ENCODE data around the gene GLIS1. TPM values are rescaled to one million over a fixed set of nuclear protein-coding genes. Genes with fewer than 3 reads are reported as not detected.

Gene GLIS1
- polyA plus RNA-seq, 1 donor (not counting 4 experiments of a cell fraction or from before 2014, with no cell fraction given), result not detected

- no peaks in the 10 kb centered on the region for H3K79me2 ChIP-seq (ENCODE audit: control insufficient read depth, insufficient read depth, low read length)
- no peak for TF ChIP-seq CTCF (optimal IDR thresholded peaks at IDR 0.05 in 1 of 3, IDR thresholded peaks at IDR 0.05 in 1 of 3, conservative IDR thresholded peaks at IDR 0.05 in 1 of 3; ENCODE audit: extremely low read depth in 1 of 3, insufficient read depth in 2 of 3, low read length in 3 of 3)
- TF ChIP-seq EZH2 (IDR thresholded peaks at IDR 0.05; ENCODE audit: low read length), result no peak
- no peak overlapping the region for H3K4me3 ChIP-seq (ENCODE audit: control insufficient read depth in 2 of 3, extremely low read depth in 1 of 3, insufficient read depth in 2 of 3, low read depth in 1 of 3, low read length in 3 of 3)
- H4K20me1 ChIP-seq (ENCODE audit: control insufficient read depth, extremely low read depth, insufficient read depth, low read length), result peaks cover 2% of the 10 kb centered on the region
- H3K4me1 ChIP-seq (ENCODE audit: control insufficient read depth, extremely low read depth, insufficient read depth, low read length), result no peaks in the 10 kb centered on the region
- dilution Hi-C loops (cut with MboI; ENCODE audit: extremely low pct_ligation_motif_present, low sequenced_read_pairs), result no loop called here
- no peak for DNase-seq (ENCODE audit: low read depth, low spot score)
- no peak for FAIRE-seq
- no peaks in the 10 kb centered on the region for H3K36me3 ChIP-seq (ENCODE audit: control insufficient read depth in 2 of 2, extremely low read depth in 1 of 2, insufficient read depth in 2 of 2, low read length in 2 of 2)
- no peaks in the 10 kb centered on the region for H3K9me3 ChIP-seq (ENCODE audit: control insufficient read depth, low read depth, low read length)
- H2AFZ ChIP-seq (ENCODE audit: control insufficient read depth, low read length), result no peak overlapping the region
- H3K27me3 ChIP-seq (ENCODE audit: control insufficient read depth, extremely low read depth, insufficient read depth, low read length), result no peaks in the 10 kb centered on the region
- no peak overlapping the region for H3K27ac ChIP-seq (ENCODE audit: control insufficient read depth, insufficient read depth, low read length)
- H3K9ac ChIP-seq (ENCODE audit: control insufficient read depth, extremely low read depth, insufficient read depth, low read length), result no peak overlapping the region
- H3K9me1 ChIP-seq (ENCODE audit: control insufficient read depth, extremely low read depth, insufficient read depth, low read length), result no peaks in the 10 kb centered on the region
- H3K4me2 ChIP-seq (ENCODE audit: control insufficient read depth, extremely low read depth, insufficient read depth, low read depth, low read length), result no peak overlapping the region
Measured at GRCh38 chr1:53500204-53501064, 238.5 kb downstream of the GLIS1 start.

GRCh38 chr1:53499257-53500203, 239.4 kb downstream of the GLIS1 start:
- no peaks in the 10 kb centered on the region for H3K9me1 ChIP-seq (ENCODE audit: control insufficient read depth, extremely low read depth, insufficient read depth, low read length)
- H3K79me2 ChIP-seq (ENCODE audit: control insufficient read depth, insufficient read depth, low read length), result no peaks in the 10 kb centered on the region
- H4K20me1 ChIP-seq (ENCODE audit: control insufficient read depth, extremely low read depth, insufficient read depth, low read length), result peaks cover 2% of the 10 kb centered on the region
- dilution Hi-C loops (cut with MboI; ENCODE audit: extremely low pct_ligation_motif_present, low sequenced_read_pairs), result loop anchor here (25.0 kb wide), 1 partner anchor 263 kb away; no protein-coding TSS in a partner anchor
- H3K36me3 ChIP-seq (ENCODE audit: control insufficient read depth in 2 of 2, extremely low read depth in 1 of 2, insufficient read depth in 2 of 2, low read length in 2 of 2), result no peaks in the 10 kb centered on the region
- TF ChIP-seq CTCF (optimal IDR thresholded peaks at IDR 0.05 in 1 of 3, IDR thresholded peaks at IDR 0.05 in 1 of 3, conservative IDR thresholded peaks at IDR 0.05 in 1 of 3; ENCODE audit: extremely low read depth in 1 of 3, insufficient read depth in 2 of 3, low read length in 3 of 3) (no peak), EZH2 (IDR thresholded peaks at IDR 0.05; ENCODE audit: low read length) (no peak)
- no peak overlapping the region for H3K27ac ChIP-seq (ENCODE audit: control insufficient read depth, insufficient read depth, low read length)
- no peak overlapping the region for H2AFZ ChIP-seq (ENCODE audit: control insufficient read depth, low read length)
- H3K27me3 ChIP-seq (ENCODE audit: control insufficient read depth, extremely low read depth, insufficient read depth, low read length), result no peaks in the 10 kb centered on the region
- no peak overlapping the region for H3K9ac ChIP-seq (ENCODE audit: control insufficient read depth, extremely low read depth, insufficient read depth, low read length)
- DNase-seq (ENCODE audit: low read depth, low spot score) (no peak), FAIRE-seq (no peak)
- no peaks in the 10 kb centered on the region for H3K4me1 ChIP-seq (ENCODE audit: control insufficient read depth, extremely low read depth, insufficient read depth, low read length)
- H3K4me3 ChIP-seq (ENCODE audit: control insufficient read depth in 2 of 3, extremely low read depth in 1 of 3, insufficient read depth in 2 of 3, low read depth in 1 of 3, low read length in 3 of 3), result no peak overlapping the region
- H3K4me2 ChIP-seq (ENCODE audit: control insufficient read depth, extremely low read depth, insufficient read depth, low read depth, low read length), result no peak overlapping the region
- H3K9me3 ChIP-seq (ENCODE audit: control insufficient read depth, low read depth, low read length), result no peaks in the 10 kb centered on the region

Data from keratinocyte (primary cell).